Measurements from ENCODE around the gene SELENOM.
"Not testable (repeated sequence)": the region's sequence is repeated elsewhere in the genome, so short reads cannot be mapped to it uniquely, and the experiment has no call there.

SELENOM gene

DNA sequence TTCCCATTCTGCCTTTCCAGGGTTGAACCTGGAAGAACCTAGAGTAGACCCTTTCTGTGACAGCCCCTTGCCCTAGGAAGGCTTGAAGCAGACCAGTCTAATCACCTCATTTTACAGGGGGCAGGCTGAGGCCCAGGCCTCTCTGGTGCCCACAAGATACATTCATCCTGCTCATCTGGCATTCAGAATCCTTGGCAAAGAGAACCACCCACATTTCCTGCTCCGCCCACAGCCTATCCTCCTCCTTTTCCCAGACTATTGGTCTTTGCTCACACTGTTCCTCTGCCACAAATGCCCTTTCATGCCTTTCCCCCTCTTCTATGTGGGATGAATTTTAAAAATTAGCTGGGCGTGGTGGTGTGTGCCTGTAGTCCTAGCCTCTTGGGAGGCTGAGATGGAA is 29.0 kb downstream of the SELENOM start:
- DNase-seq (ENCODE audit: low read depth in 2 of 2): not testable (repeated sequence)

DNA sequence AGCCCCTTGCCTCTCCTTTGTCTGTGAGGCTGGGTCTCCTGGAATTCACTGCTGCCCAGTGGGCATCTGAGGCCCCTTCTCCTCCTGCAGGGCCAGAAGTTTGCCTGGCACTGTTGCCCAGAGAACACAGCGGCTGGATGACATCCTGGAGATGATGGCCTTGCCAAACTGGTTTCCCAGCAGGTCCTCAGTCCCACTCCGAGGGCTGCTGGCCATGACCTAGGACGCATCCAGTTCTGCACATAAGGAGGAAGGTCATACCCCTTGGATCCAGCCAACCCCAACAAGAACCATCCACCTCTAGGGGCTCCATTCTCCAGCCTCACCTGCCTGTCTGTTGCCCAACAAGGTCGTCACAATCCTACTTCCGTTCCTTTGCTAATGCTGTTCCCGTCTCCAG is 29.7 kb downstream of the SELENOM start:
- DNase-seq (ENCODE audit: low read depth in 2 of 2): no peak

DNA sequence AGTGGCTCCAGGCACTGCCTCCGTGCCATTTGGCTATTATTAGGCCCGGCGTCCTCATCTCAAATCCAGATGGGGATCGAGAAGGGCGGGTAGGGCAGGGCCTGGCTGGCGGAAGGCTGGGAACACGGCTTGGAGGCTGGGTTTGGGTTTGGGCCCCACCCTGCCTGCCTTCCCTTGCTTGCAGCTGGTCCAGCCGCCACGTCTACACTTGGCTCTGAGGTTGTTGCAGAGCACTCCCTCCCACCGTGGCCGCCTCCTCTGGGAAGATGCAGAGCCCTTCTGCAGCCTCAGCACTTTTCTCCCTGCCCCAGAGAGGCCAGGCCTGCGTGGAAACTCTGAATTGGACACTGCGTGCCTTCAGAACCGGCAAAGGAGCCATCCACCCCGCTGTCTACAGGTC is 31.4 kb downstream of the SELENOM start:
- no peak for DNase-seq (ENCODE audit: low read depth in 2 of 2)

DNA sequence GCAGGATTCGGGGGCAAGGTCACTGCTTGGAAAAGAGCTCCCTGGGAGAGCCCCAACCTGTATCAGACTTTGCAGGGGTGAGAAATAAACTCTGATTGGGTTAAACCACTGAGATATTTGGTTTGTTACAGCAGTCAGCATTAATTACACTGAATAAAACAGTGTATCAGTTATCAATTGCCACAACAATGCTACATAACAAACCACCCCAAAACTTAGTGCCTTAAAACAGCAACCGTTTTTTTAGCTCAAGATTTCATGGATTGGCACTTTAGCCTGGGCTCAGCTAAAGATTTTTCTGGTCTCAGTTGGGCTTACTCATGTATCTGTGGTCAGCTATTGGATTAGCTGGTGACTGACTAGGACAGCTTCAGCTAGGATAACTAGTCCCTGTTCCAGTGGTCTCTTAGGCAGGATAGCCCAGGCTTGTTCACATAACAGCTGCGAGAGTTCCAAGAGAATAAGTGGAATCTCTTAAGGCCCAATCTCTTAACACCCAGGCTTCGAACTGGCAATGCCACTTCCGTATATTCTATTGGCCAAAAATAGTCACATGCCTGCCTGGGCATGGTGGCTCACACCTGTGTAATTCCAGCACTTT is 33.7 kb downstream of the SELENOM start:
- DNase-seq (ENCODE audit: low read depth in 2 of 2): not testable (repeated sequence)

DNA sequence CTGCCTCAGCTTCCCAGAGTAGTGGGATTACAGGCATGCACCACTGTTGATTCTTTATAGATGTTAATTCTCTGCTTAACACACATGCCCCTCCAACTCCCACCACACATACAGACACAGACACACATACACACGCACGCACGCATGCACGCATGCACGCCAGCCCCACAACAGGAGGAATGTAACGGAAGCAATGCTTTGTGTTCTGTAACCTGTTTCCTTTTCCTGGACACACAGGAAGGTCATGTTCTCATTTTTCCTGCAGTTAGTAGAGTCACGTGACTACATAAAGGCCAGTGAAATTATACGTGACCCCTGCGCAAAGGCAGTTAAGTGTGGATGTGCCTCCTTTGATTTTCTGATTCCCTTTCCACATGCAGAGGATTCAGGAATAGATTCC is 34.2 kb downstream of the SELENOM start:
- DNase-seq (ENCODE audit: low read depth in 2 of 2): not testable (repeated sequence)

DNA sequence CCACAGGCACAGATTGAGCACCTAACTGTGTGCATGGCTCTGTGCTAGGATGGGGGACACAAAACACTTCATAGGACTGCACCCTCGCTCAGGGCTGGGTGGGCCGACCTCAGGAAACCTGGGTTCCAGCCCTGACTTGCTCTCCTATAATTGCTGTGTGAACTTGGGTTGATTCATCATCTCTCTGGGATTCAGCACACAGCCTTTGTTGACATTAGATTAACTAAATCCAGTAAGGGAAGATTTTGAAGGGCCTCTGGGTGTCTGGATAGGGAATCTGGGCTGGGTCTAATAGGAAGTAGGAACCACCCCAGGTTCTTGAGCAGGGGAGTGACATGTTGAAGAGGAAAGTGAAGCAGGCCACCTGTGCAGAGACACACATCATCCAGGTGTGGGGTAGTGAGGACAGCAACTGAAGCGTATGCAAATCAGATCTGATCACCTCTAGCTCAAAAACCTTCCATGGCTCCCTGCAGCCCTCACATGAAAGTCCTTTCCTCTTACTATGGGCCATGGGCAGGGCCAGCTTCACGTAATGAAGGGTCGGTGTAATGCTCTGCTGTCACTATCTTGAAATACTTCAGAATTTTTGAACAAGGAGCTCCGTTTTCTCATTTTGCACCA is 37.6 kb downstream of the SELENOM start:
- not testable (repeated sequence) for DNase-seq (ENCODE audit: low read depth in 2 of 2)

DNA sequence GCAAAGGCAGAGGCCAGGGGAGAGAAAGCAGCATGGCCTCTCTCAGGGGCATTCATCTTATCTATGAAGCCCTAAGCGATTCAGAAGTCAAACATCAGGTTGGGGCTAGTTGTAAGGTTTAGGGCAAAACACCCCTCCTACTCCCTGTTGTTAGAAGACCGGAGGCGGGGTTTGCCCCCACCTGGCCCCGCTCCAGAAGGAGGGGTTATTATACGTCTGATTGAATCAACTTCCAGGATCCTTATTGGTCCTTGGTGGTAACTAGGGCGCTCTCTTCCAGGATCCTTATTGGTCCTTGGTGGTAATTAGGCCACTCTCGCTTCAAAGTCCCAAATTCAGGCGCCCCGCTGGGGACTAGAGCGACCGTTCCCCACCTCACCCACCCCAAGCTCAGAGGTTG is 38.4 kb downstream of the SELENOM start:
- DNase-seq (ENCODE audit: low read depth in 2 of 2): no peak

DNA sequence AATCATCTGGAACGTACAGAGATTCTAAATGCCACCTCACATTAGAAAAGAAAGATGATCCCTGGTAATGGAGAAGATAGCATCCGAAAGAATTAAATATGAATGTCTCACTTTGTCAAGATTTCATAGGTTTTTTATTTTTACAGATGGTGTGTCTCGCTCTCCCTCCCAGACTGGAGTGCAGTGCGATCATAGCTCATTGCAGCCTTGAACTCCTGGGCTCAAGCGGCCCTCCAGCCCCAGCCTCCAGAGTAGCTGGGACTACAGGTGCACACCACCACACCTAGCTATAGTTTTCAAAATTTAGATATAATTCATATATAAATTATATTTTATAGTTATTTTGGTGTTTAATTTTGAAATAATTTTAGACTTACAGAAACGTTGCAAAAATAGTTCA is 43.0 kb downstream of the SELENOM start:
- no peak for DNase-seq (ENCODE audit: low read depth in 2 of 2)

DNA sequence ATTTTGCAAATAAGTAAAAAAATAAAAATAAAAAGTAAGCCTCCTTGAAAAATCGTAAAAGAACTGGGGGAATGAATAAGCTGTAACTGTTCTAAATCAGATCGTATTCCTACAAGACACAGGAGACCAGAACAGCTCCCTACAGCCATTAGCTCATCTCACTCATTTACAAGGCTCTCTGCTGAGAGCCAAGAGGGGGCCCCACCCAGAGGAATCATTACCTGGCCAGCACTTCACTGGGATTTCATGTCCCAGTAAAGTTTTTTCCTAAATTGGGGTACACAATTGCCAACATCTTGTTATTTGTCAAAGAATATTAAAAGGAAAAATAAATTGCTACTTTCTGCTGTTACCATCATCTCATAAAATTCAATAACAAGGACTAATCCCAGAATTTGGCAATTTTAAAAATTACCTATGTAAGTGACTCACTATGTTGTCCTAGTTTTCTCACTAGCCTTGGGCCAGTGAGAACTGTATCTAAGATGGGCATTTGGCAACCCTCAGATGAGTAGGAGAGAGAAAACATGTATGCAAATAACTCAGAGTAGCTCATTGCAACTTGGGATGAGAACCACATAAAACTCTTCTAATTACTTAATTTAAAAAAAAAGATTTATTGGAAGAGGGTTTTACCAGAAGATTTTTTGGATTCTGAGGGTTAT is 44.7 kb downstream of the SELENOM start:
- no peak for DNase-seq (ENCODE audit: low read depth in 2 of 2)

DNA sequence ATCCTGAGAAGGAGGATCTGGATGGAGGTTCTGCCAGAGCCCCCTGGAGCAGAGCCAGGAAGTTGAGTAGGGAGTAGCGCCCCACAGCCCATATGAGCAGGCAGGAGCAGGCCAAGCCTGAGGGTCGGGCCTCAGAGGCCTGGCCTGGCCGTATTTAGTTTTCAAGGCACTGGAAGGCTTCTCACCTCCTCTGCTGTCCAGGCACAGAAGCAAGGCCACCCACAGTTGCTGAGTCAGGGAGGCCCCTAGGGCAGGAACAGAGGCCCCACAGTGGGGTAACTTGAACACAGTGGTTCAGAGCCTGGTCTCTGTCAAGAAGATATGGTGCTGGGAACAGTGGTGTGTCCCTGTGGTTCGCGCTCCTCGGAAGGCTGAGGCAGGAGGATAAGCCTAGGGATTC is 47.7 kb downstream of the SELENOM start:
- DNase-seq (ENCODE audit: low read depth in 2 of 2): not testable (repeated sequence)

DNA sequence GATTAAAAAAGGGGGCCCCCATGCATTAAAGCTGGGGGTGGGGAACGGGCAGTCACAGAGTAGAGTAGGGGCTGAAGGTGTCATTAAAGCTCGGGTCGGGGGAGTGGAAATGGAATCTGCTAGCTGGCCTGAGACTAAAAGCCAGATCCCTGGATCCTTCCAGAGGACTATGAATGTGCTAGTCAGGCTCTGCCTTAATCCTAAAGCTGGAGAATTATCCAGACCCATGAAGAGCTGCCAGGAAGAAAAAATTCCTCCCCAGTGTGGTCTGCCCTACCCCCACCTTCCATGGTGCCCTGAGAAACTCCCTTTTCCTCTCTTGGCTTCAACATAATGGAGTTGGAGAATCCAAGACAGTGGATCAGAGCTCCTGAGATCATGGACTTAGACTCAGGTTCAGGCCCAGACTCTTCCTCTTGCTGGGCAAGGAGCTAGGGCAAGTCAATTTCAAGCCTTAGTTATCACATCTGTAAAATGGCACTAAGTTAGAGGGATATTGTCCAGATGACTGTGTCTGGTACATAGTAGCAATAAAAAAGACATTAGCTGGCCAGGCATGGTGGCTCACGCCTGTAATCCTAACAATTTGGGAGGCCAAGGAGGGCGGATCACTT is 50.3 kb downstream of the SELENOM start:
- no peak for DNase-seq (ENCODE audit: low read depth in 2 of 2)

DNA sequence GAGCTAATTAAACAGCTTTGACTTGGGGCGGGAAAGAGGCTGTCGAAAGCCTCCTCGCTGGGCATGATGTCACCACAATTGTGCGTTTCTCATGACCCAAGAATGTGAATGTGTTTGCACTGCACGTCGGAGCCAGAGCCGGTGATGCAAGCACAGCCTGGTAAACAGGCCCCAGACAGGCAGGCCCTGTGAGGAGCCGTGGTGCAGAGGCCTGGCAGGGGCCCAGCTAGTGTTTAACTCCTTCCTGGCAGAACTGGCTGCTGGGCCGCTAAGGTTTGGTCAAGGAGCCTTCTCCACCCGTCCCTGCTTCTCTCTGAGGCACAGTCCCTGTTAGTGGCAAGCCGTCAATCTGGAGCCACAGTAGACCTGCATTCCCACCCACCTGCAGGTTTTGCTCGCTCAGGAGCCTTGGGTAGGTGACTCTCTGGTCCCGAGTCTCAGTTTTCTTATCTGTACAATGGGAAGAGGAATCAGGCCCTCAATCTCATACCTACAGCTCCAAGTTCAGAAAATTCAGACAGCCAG is 51.7 kb downstream of the SELENOM start:
- DNase-seq (ENCODE audit: low read depth in 2 of 2): no peak

DNA sequence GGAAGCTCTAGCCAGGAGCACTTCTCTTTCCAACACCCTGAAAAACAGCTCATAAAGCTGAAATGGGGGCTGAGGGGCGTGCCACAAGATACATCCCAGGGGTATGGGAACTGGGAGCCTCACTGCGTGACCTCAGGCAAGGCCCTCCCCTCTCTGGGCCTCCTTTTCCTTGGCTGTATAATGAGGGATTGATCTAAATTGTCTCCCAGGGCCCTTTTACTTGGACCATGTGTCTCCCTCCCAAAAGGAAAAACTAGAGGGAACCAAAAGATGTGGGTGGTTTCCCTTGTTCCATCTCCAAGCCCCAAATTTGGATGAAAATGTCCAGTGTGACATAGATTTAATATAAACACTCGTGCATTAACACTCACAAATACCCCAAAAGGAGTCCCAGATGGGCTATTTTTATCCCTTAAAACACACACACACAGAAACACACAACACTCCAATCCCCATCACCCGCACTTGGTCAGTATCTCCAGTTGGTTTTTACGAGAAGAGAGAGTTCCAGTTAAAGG is 52.2 kb downstream of the SELENOM start:
- no peak for DNase-seq (ENCODE audit: low read depth in 2 of 2)
